Osteoblast (primary cell): ENCODE results near the gene EVA1C. TPM values are rescaled to one million over a fixed set of nuclear protein-coding genes. Genes with fewer than 3 reads are reported as not detected.
"Not testable (repeated sequence)": the region's sequence is repeated elsewhere in the genome, so short reads cannot be mapped to it uniquely, and the experiment has no call there.

Experiments used
- DNase-seq: peaks from one replicate; pipeline ENCODE4 v3.0.0; 2011; ENCODE audit warnings: low spot score, mixed read lengths; ENCODE audit not compliant: insufficient read length; ENCODE audit errors: missing footprints
- H2AFZ ChIP-seq: 2 replicates; pipeline ENCODE4 v1.6.0; 2011; ENCODE audit warnings: mild to moderate bottlenecking, low read length
- H3K27ac ChIP-seq: 2 replicates; pipeline ENCODE4 v1.5.1; 2011; ENCODE audit warnings: mild to moderate bottlenecking, low read depth, low read length, moderate library complexity
- H3K27me3 ChIP-seq: 2 replicates; pipeline ENCODE4 v1.6.0; 2012; ENCODE audit warnings: mild to moderate bottlenecking, control low read depth, inconsistent platforms, low read length, moderate library complexity; ENCODE audit not compliant: insufficient read depth
- H3K36me3 ChIP-seq: 2 replicates; pipeline ENCODE4 v1.5.1; 2011; ENCODE audit warnings: mild to moderate bottlenecking, low read length, control low read depth, moderate library complexity; ENCODE audit not compliant: insufficient read depth
- H3K4me1 ChIP-seq: 2 replicates; pipeline ENCODE4 v1.5.1; 2011; ENCODE audit warnings: mild to moderate bottlenecking, low read length, control low read depth, moderate library complexity; ENCODE audit not compliant: insufficient read depth
- H3K4me2 ChIP-seq: 2 replicates; pipeline ENCODE4 v1.6.0; 2011; ENCODE audit warnings: mild to moderate bottlenecking, low read length; ENCODE audit not compliant: insufficient read depth
- H3K4me3 ChIP-seq: fragments of 200-600 bp; sonication (generic); 3 replicates; pipeline ENCODE4 v1.5.1; 2012; ENCODE audit warnings: mild to moderate bottlenecking, low read length, inconsistent platforms; ENCODE audit not compliant: insufficient read depth
- H3K79me2 ChIP-seq: 2 replicates; pipeline ENCODE4 v1.6.0; 2012; ENCODE audit warnings: mild to moderate bottlenecking, low read length, control low read depth, inconsistent platforms; ENCODE audit not compliant: insufficient read depth
- H3K9me3 ChIP-seq: 2 replicates; pipeline ENCODE4 v1.5.1; 2011; ENCODE audit warnings: low read depth, low read length, control low read depth
- H4K20me1 ChIP-seq: 2 replicates; pipeline ENCODE4 v1.6.0; 2012; ENCODE audit warnings: mild to moderate bottlenecking, low read length, control low read depth; ENCODE audit not compliant: insufficient read depth
- CTCF ChIP-seq: IDR thresholded peaks from 2 replicates; pipeline ENCODE4 v1.5.1; 2011; ENCODE audit warnings: mild to moderate bottlenecking, low read depth, low read length, moderate library complexity; ENCODE audit errors: extremely low read depth
- total RNA-seq: library from RNA; depleted of rRNA; stranded (reverse); fragments of >200 nt; gene quantifications from 2 replicates; pipeline ENCODE4 v1.2.3, GENCODE V29; 2012

Gene EVA1C
- total RNA-seq, 1 donor: 8.0 TPM

DNA sequence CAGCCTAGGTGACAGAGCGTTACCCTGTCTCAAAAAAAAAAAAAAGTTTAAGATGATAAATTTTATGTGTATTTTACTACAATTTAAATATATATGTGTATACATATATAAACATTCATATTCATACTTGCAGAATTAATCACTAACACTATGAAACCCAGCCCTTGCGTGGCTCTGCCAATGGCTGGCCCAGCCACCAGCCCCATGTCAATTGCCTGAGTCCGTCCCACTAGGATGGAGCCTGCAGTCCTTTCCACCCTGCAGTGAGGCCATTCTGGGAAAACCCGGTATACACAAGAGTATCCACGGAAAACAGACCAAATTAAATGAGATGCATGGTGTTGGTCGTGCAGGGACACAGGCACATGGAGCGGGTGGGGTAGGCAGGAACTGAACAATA lies 123.1 kb downstream of the EVA1C start:
- Histone ChIP-seq H4K20me1 (no peaks in the 10 kb centered on the region), H3K4me3 (no peak overlapping the region), H3K4me2 (no peak overlapping the region), H3K4me1 (no peaks in the 10 kb centered on the region), H3K36me3 (no peaks in the 10 kb centered on the region), H3K27ac (no peak overlapping the region), H3K27me3 (no peaks in the 10 kb centered on the region), H2AFZ (no peak overlapping the region), H3K9me3 (no peaks in the 10 kb centered on the region), H3K79me2 (no peaks in the 10 kb centered on the region)
- TF ChIP-seq CTCF: no peak
- DNase-seq: no peak

DNA sequence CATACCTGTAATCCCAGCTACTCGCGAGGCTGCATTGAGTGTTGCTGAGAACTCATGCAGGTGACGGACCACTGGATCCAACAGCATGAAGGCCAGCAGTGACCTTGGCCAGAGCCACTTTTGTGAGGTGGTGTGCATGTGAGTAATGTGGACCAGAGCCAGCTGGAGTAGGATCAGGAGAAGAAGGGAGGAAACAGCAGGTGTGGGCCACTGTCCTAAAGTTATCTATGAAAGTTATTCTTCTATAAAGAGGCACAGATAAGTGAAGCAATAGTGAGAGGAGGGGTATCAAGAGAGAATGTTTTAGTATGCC lies 125.0 kb downstream of the EVA1C start:
- Histone ChIP-seq H3K9me3 (no peaks in the 10 kb centered on the region), H3K4me3 (no peak overlapping the region), H2AFZ (no peak overlapping the region), H3K27me3 (no peaks in the 10 kb centered on the region), H3K4me1 (no peaks in the 10 kb centered on the region), H3K36me3 (no peaks in the 10 kb centered on the region), H3K27ac (no peak overlapping the region), H3K79me2 (no peaks in the 10 kb centered on the region), H4K20me1 (no peaks in the 10 kb centered on the region), H3K4me2 (no peak overlapping the region)
- no peak for TF ChIP-seq CTCF
- no peak for DNase-seq

GRCh38 chr21:32538147-32538792 lies 125.8 kb downstream of the EVA1C start:
- no peak overlapping the region for H3K4me3 ChIP-seq
- H3K27me3 ChIP-seq: no peaks in the 10 kb centered on the region
- H3K79me2 ChIP-seq: no peaks in the 10 kb centered on the region
- DNase-seq: no peak
- no peaks in the 10 kb centered on the region for H3K4me1 ChIP-seq
- no peaks in the 10 kb centered on the region for H3K36me3 ChIP-seq
- H2AFZ ChIP-seq: no peak overlapping the region
- H3K9me3 ChIP-seq: no peaks in the 10 kb centered on the region
- no peak overlapping the region for H3K27ac ChIP-seq
- H3K4me2 ChIP-seq: no peak overlapping the region
- no peak for TF ChIP-seq CTCF
- H4K20me1 ChIP-seq: no peaks in the 10 kb centered on the region

- Histone ChIP-seq H3K36me3 (no peaks in the 10 kb centered on the region), H4K20me1 (no peaks in the 10 kb centered on the region), H3K4me1 (no peaks in the 10 kb centered on the region), H2AFZ (no peak overlapping the region), H3K9me3 (no peaks in the 10 kb centered on the region), H3K79me2 (no peaks in the 10 kb centered on the region), H3K4me3 (no peak overlapping the region), H3K27me3 (no peaks in the 10 kb centered on the region), H3K4me2 (no peak overlapping the region), H3K27ac (no peak overlapping the region)
- no peak for DNase-seq
- no peak for TF ChIP-seq CTCF
Observed at GRCh38 chr21:32539378-32539777, 126.9 kb downstream of the EVA1C start.

- not testable (repeated sequence) for H3K4me3 ChIP-seq, H3K4me1 ChIP-seq, H4K20me1 ChIP-seq, DNase-seq, H3K4me2 ChIP-seq, H2AFZ ChIP-seq, H3K9me3 ChIP-seq, H3K79me2 ChIP-seq, H3K27ac ChIP-seq, H3K27me3 ChIP-seq, H3K36me3 ChIP-seq
Observed at GRCh38 chr21:32543056-32543455, 130.6 kb downstream of the EVA1C start.
